Measurements from ENCODE around the gene MAS1. TPM values are rescaled to one million over a fixed set of nuclear protein-coding genes. Genes with fewer than 3 reads are reported as not detected.
A peak's percentile ranks its signal among the peaks of the same experiment; 100 is the strongest.
"Not testable (repeated sequence)": the region's sequence is repeated elsewhere in the genome, so short reads cannot be mapped to it uniquely, and the experiment has no call there.

Gene MAS1
- total RNA-seq, 4 donors from 2014 or later, result under 0.01 to 0.58 (median 0.43) TPM

- no peak for DNase-seq
- Histone ChIP-seq H3K27me3 (no peaks in the 10 kb centered on the region), H3K4me1 (no peaks in the 10 kb centered on the region), H3K4me3 (no peak overlapping the region), H3K36me3 (no peaks in the 10 kb centered on the region), H3K9me3 (no peaks in the 10 kb centered on the region), H3K27ac (no peak overlapping the region)
- TF ChIP-seq, protein P1, sequence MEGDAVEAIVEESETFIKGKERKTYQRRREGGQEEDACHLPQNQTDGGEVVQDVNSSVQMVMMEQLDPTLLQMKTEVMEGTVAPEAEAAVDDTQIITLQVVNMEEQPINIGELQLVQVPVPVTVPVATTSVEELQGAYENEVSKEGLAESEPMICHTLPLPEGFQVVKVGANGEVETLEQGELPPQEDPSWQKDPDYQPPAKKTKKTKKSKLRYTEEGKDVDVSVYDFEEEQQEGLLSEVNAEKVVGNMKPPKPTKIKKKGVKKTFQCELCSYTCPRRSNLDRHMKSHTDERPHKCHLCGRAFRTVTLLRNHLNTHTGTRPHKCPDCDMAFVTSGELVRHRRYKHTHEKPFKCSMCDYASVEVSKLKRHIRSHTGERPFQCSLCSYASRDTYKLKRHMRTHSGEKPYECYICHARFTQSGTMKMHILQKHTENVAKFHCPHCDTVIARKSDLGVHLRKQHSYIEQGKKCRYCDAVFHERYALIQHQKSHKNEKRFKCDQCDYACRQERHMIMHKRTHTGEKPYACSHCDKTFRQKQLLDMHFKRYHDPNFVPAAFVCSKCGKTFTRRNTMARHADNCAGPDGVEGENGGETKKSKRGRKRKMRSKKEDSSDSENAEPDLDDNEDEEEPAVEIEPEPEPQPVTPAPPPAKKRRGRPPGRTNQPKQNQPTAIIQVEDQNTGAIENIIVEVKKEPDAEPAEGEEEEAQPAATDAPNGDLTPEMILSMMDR (IDR thresholded peaks at IDR 0.05), result no peak
- no peak for TF ChIP-seq POLR2A (IDR thresholded peaks at IDR 0.05)
- intact Hi-C loops (cut with DNase I; ENCODE audit: low total_unique reads), result no loop called here
These were observed 28.3 kb downstream of the MAS1 start for GRCh38 chr6:159919011-159919511.

GRCh38 chr6:159919800-159920199 lies 29.0 kb downstream of the MAS1 start:
- Histone ChIP-seq H3K36me3 (no peaks in the 10 kb centered on the region), H3K27me3 (no peaks in the 10 kb centered on the region), H3K9me3 (no peaks in the 10 kb centered on the region), H3K4me3 (no peak overlapping the region), H3K27ac (no peak overlapping the region), H3K4me1 (no peaks in the 10 kb centered on the region)
- DNase-seq, result no peak
- TF ChIP-seq, protein P1 (IDR thresholded peaks at IDR 0.05), result no peak
- TF ChIP-seq POLR2A (IDR thresholded peaks at IDR 0.05), result no peak
- intact Hi-C loops (cut with DNase I; ENCODE audit: low total_unique reads), result no loop called here

GRCh38 chr6:159924150-159924549 lies 33.4 kb downstream of the MAS1 start:
- intact Hi-C loops (cut with DNase I; ENCODE audit: low total_unique reads); DNase-seq; H3K9me3 ChIP-seq; H3K27ac ChIP-seq; H3K4me1 ChIP-seq; H3K4me3 ChIP-seq; H3K36me3 ChIP-seq; H3K27me3 ChIP-seq: not testable (repeated sequence)

DNA sequence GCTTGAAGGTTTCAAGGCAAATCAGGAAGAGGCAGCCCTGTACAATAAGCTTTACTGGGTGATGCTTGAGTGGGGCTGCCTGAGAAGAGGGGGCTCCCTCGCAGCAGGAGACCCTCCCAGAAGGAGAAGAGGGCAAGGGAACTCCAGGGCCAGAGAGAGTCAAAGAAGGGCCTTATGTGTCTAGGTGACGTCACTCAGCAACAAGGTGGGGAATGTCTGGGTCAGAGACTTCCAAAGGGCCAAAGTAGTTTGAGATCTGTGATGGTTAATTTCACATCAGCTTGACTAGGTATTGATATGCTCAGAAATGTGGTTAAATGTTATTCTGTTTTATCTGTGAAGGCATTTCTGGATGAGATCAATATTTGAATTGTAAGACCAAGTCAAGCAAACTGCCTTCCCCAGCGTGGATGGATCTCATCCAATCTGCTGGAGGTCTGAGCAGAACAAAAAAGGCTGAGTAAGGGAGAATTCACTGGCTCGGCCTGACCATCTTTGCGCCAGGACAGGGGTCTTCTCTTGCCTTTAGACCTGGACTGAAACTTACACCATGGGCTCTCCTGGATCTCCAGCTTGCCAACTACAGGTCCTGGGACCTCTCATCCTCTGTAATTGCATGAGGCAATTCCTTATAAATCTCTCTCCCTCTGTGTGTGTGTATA lies 35.9 kb downstream of the MAS1 start:
- H3K9me3 ChIP-seq, result no peaks in the 10 kb centered on the region
- H3K36me3 ChIP-seq, result no peaks in the 10 kb centered on the region
- intact Hi-C loops (cut with DNase I; ENCODE audit: low total_unique reads), result no loop called here
- no peak for DNase-seq
- H3K4me3 ChIP-seq, result no peak overlapping the region
- no peak for TF ChIP-seq POLR2A (IDR thresholded peaks at IDR 0.05)
- TF ChIP-seq, protein P1 (IDR thresholded peaks at IDR 0.05), result no peak
- H3K4me1 ChIP-seq, result no peaks in the 10 kb centered on the region
- peak overlapping the region in 1 of 2 donors; percentile 27 for H3K27ac ChIP-seq
- H3K27me3 ChIP-seq, result no peaks in the 10 kb centered on the region

- intact Hi-C loops (cut with DNase I; ENCODE audit: low total_unique reads), result no loop called here
- no peaks in the 10 kb centered on the region for H3K36me3 ChIP-seq
- H3K27me3 ChIP-seq, result no peaks in the 10 kb centered on the region
- peak overlapping the region in 1 of 2 donors; percentile 22 for H3K27ac ChIP-seq
- no peak for DNase-seq
- no peak for TF ChIP-seq POLR2A (IDR thresholded peaks at IDR 0.05)
- TF ChIP-seq, protein P1 (IDR thresholded peaks at IDR 0.05), result no peak
- no peaks in the 10 kb centered on the region for H3K4me1 ChIP-seq
- no peaks in the 10 kb centered on the region for H3K9me3 ChIP-seq
- no peak overlapping the region for H3K4me3 ChIP-seq
These were observed 39.0 kb downstream of the MAS1 start for GRCh38 chr6:159929819-159930218.
